HepG2 (cell line): ENCODE measurements around the gene DPAGT1. TPM values are rescaled to one million over a fixed set of nuclear protein-coding genes. Genes with fewer than 3 reads are reported as not detected.

Experiments used
- ATAC-seq: fragments of 200-7000 bp; cut with Tn5 transposase; 3 replicates; pipeline ENCODE4 v1.9.1; 2020; ENCODE audit warnings: mild to moderate bottlenecking, moderate library complexity
- BruUV-seq: library from RNA; stranded (reverse); fragments of 400-500 nt; replicated peaks from 2 replicates; lab custom pipeline; 2021; lab: Mats Ljungman, UMichigan
- CTCF ChIA-PET: fragments of 300-600 bp; formaldehyde crosslinking; extraction: SDS; loops from one replicate; lab custom pipeline; 2021; ENCODE audit warnings: low total read pairs, inconsistent platforms, low intra/inter-chr PET ratio; lab: Yijun Ruan, JAX
- POLR2A ChIA-PET: fragments of 350-600 bp; sonication (Branson Sonifier 250); formaldehyde crosslinking; loops from one replicate; lab custom pipeline; 2020; ENCODE audit warnings: antibody characterized with exemption, inconsistent platforms; lab: Yijun Ruan, JAX
- DNase-seq: peaks from one replicate; pipeline ENCODE4 v3.0.0-alpha.2; 2015; ENCODE audit warnings: low spot score
- FAIRE-seq: peaks from 3 replicates; lab custom pipeline; 2011; peaks lifted over from hg19 to GRCh38; lab: Jason Lieb, UNC
- H2AFZ ChIP-seq: one replicate; pipeline ENCODE4 v1.6.1; 2011; ENCODE audit warnings: low read length, inconsistent platforms
- H3K27ac ChIP-seq: fragments of 300-600 bp; 3 replicates; pipeline ENCODE4 v1.8.0; 2011; ENCODE audit warnings: mixed run types, mild to moderate bottlenecking, mixed read lengths, low read length, inconsistent platforms; ENCODE audit not compliant: insufficient read depth; ENCODE audit errors: extremely low read length
- H3K27me3 ChIP-seq, 2 experiments: fragments of 200-600 bp in 1 of 2; 2 replicates in 1 of 2; 3 replicates in 1 of 2; pipeline versions ENCODE4 v1.6.0 to v1.8.0; 2011; ENCODE audit warnings: low read length in 2 of 2, mild to moderate bottlenecking in 2 of 2, moderate library complexity in 2 of 2, inconsistent platforms in 1 of 2; ENCODE audit not compliant: insufficient read depth in 2 of 2, control insufficient read depth in 1 of 2
- H3K36me3 ChIP-seq, 2 experiments: fragments of 200-600 bp in 1 of 2; replicated peaks in 1 of 2; 2 replicates in 1 of 2; 3 replicates in 1 of 2; pipeline versions ENCODE4 v1.5.1 to v1.8.0; 2011; ENCODE audit warnings: low read length in 2 of 2, inconsistent platforms in 1 of 2; ENCODE audit not compliant: insufficient read depth in 2 of 2, control insufficient read depth in 1 of 2
- H3K4me1 ChIP-seq: 2 replicates; pipeline ENCODE4 v1.5.1; 2012; ENCODE audit warnings: low read length, inconsistent platforms; ENCODE audit not compliant: insufficient read depth
- H3K4me2 ChIP-seq: 2 replicates; pipeline ENCODE4 v1.6.0; 2011; ENCODE audit warnings: low read depth, low read length, inconsistent platforms
- H3K4me3 ChIP-seq, 3 experiments: fragments of 200-600 bp in 1 of 3; sonication (generic), shearing (Covaris generic) in 1 of 3; replicated peaks in 1 of 3; 2 replicates each; pipeline ENCODE4 v1.5.1; 2011 to 2016; ENCODE audit warnings: low read length in 3 of 3, inconsistent platforms in 2 of 3, low read depth in 2 of 3, mild to moderate bottlenecking in 2 of 3, control low read depth in 1 of 3, mixed read lengths in 1 of 3; ENCODE audit not compliant: insufficient read depth in 1 of 3
- H3K79me2 ChIP-seq: one replicate; pipeline ENCODE4 v1.6.1; 2011; ENCODE audit warnings: low read length, inconsistent platforms; ENCODE audit not compliant: insufficient read depth
- H3K9ac ChIP-seq: 2 replicates; pipeline ENCODE4 v1.6.0; 2011; ENCODE audit warnings: mild to moderate bottlenecking, low read depth, low read length, inconsistent platforms; ENCODE audit not compliant: insufficient read depth
- H3K9me3 ChIP-seq: 2 replicates; pipeline ENCODE4 v1.5.1; 2012; ENCODE audit warnings: mild to moderate bottlenecking, low read length
- H4K20me1 ChIP-seq: 2 replicates; pipeline ENCODE4 v1.6.0; 2011; ENCODE audit warnings: inconsistent platforms, mild to moderate bottlenecking, low read length, moderate library complexity; ENCODE audit not compliant: insufficient read depth
- FLYWCH1 ChIP-seq: sonication (generic); formaldehyde crosslinking; IDR thresholded peaks from 2 replicates; pipeline ENCODE4 v1.8.1; 2023; ENCODE audit warnings: mild to moderate bottlenecking, missing genetic modification reagents
- GATA4 ChIP-seq: sonication (generic); IDR thresholded peaks from 2 replicates; pipeline ENCODE4 v1.6.1; 2016; ENCODE audit warnings: antibody characterized with exemption, low read depth, borderline replicate concordance
- HOXA7 ChIP-seq: sonication (generic); formaldehyde crosslinking; IDR thresholded peaks from 2 replicates; pipeline ENCODE4 v1.8.1; 2022; ENCODE audit warnings: mild to moderate bottlenecking, missing genetic modification reagents, moderate library complexity
- HOXA9 ChIP-seq: sonication (generic); formaldehyde crosslinking; IDR thresholded peaks from 2 replicates; pipeline ENCODE4 v1.8.1; 2022; ENCODE audit warnings: missing genetic modification reagents, mild to moderate bottlenecking, moderate library complexity, borderline replicate concordance
- KLF12 ChIP-seq: sonication (generic); formaldehyde crosslinking; IDR thresholded peaks from 2 replicates; pipeline ENCODE4 v1.4.0; 2020; ENCODE audit warnings: missing genetic modification reagents, borderline replicate concordance
- NAIF1 ChIP-seq: sonication (generic); formaldehyde crosslinking; IDR thresholded peaks from 2 replicates; pipeline ENCODE4 v1.5.0; 2020; ENCODE audit warnings: mild to moderate bottlenecking, missing genetic modification reagents, borderline replicate concordance
- POLR2AphosphoS2 ChIP-seq: IDR thresholded peaks from 2 replicates; pipeline ENCODE4 v1.6.1; 2011; ENCODE audit warnings: low read depth, low read length, improper control_type of control experiment
- SNAI1 ChIP-seq: sonication (generic); formaldehyde crosslinking; IDR thresholded peaks from 2 replicates; pipeline ENCODE4 v1.5.0; 2020; ENCODE audit warnings: mild to moderate bottlenecking, missing genetic modification reagents, borderline replicate concordance
- TBL1XR1 ChIP-seq: fragments of 150-350 bp; IDR thresholded peaks from 2 replicates; pipeline ENCODE4 v1.6.1; 2014; ENCODE audit warnings: borderline replicate concordance, low read length; ENCODE audit not compliant: partially characterized antibody
- XRCC5 ChIP-seq: fragments of 200-400 bp; formaldehyde crosslinking; optimal IDR thresholded peaks from 2 replicates; pipeline ENCODE3; 2017; ENCODE audit warnings: mild to moderate bottlenecking, low read length
- ZBTB7A ChIP-seq: sonication (generic); formaldehyde crosslinking; IDR thresholded peaks from 2 replicates; pipeline ENCODE4 v1.8.0; 2022; ENCODE audit warnings: mild to moderate bottlenecking, missing genetic modification reagents
- ZNF354B ChIP-seq: sonication (generic); formaldehyde crosslinking; IDR thresholded peaks from 2 replicates; pipeline ENCODE4 v1.8.0; 2022; ENCODE audit warnings: mild to moderate bottlenecking, missing genetic modification reagents
- ZNF605 ChIP-seq: sonication (generic); formaldehyde crosslinking; IDR thresholded peaks from 2 replicates; pipeline ENCODE4 v1.8.0; 2022; ENCODE audit warnings: mild to moderate bottlenecking, missing genetic modification reagents
- ZNF841 ChIP-seq: sonication (generic); formaldehyde crosslinking; IDR thresholded peaks from 2 replicates; pipeline ENCODE4 v1.8.1; 2023; ENCODE audit warnings: missing genetic modification reagents, borderline replicate concordance
- WGBS: methylation state at CpG from one replicate; pipeline ENCODE4 v1.1.6; 2017; ENCODE audit warnings: low lambda C conversion rate; 5-methylcytosine and 5-hydroxymethylcytosine counted together
- in situ Hi-C: cut with HindIII; loops from 2 replicates; pipeline ENCODE4 v1.10.0; 2017; ENCODE audit warnings: low pct_unique_long_range_greater_than_20kb; ENCODE audit not compliant: extremely low pct_ligation_motif_present
- intact Hi-C: fragments of 100-400 bp; cut with micrococcal nuclease; formaldehyde crosslinking; loops from one replicate; pipeline ENCODE4 v1.10.0; 2022; ENCODE audit not compliant: unreplicated experiment
- polyA plus RNA-seq, 8 experiments: library from polyadenylated mRNA; depleted of rRNA in 3 of 8; stranded (reverse) in 7 of 8; unstranded in 1 of 8; fragments of >200 nt; fragmentation: Illumina TruSeq in 4 of 8; extraction: Trizol in 4 of 8; gene quantifications; 2 replicates each; pipeline versions ENCODE4 v1.2.1 to v1.2.3, GENCODE V29; 2011 to 2016; ENCODE audit warnings: low read depth in 4 of 8, missing spikeins in 1 of 8, mixed read lengths in 1 of 8; ENCODE audit not compliant: insufficient read depth in 1 of 8
- total RNA-seq, 5 experiments: library from RNA; depleted of rRNA; stranded (reverse); fragments of >200 nt; fragmentation: Illumina TruSeq; extraction: Trizol; gene quantifications; 2 replicates each; pipeline ENCODE4 v1.2.3, GENCODE V29; 2016; ENCODE audit warnings: low read depth in 1 of 5
- TF ChIP-seq, protein P1 (sequence below): IDR thresholded peaks from 2 replicates; pipeline ENCODE4 v1.6.1; 2016; ENCODE audit warnings: low read depth, borderline replicate concordance
- TF ChIP-seq, protein P2 (sequence below): fragments of 450-650 bp; IDR thresholded peaks from 2 replicates; pipeline ENCODE4 v1.6.1; 2016
- TF ChIP-seq, protein P3 (sequence below): sonication (generic); formaldehyde crosslinking; IDR thresholded peaks from 2 replicates; pipeline ENCODE4 v1.8.0; 2022; ENCODE audit warnings: low read depth, missing genetic modification reagents
- TF ChIP-seq, protein P4 (sequence below): sonication (generic); formaldehyde crosslinking; IDR thresholded peaks from 2 replicates; pipeline ENCODE4 v1.5.1; 2020; ENCODE audit warnings: mild to moderate bottlenecking, missing genetic modification reagents, borderline replicate concordance

The DPAGT1 gene
- total and polyA plus RNA-seq, 2 of the 13 experiments (the other 11 are each of a cell fraction or from before 2014, with no cell fraction given) = 37.6 to 70.7 TPM

DNA sequence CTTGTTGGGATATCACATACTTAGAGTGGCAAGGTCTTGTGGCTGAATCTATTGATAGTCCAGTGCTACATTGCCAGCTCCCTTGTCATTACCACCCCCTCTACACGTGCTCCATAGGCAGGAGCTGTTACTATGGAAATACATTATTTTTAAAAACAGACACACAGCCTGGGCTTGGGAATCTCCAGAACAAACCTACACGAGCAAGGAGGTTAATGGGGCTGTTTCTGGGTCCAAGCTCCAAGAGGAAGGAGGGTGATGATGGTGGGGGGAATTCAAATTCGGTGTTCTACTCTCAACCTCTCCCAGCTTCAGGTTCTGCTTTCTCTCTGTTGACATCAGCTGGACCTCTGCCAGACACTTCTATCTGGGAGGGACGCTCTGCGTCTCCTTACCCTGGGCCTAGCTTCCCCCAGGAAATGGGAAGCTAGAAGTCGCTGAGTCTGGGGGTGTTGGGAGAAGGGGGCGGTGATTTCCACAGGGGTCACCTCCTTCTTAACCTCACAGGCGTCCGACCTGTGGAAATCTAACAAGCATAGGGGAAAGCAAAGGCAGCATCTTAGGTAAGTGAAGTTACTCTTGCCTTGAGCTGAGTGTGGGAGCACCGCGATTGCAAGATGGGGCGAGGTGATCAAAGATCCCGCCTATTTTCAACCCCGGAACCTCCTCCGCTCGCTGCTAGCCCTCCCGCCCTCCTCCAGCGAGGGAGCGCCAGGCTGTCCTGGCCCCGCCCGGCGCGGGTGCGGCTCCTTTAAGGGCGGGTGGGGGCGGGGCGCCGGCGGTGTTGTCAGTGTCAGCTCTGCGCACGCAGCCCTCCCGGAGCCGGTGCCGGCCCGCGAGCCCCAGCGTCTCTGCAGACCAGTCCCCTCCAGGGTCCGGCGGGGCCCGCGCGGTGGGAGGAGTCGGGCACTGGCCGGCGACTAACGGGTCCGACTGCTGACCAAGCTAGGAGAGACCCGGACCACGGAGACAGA, 5.2 kb upstream of the DPAGT1 start, which contains the start of gene C2CD2L:
Gene C2CD2L (plus strand): TSS at position 781 of the 974 bp plus-strand sequence. CDS start 398 bp downstream, outside the sequence.
- CTCF ChIA-PET = no interaction called here
- H2AFZ ChIP-seq = peak within 1 kb of the TSS; percentile 22
- peak within 1 kb of the TSS; percentile 77 for H3K9ac ChIP-seq
- intact Hi-C loops = loop anchor here (5.0 kb wide), 1 partner anchor 90 kb away; no protein-coding TSS in a partner anchor
- H3K4me1 ChIP-seq = peaks cover 42% of the 10 kb centered on the region
- FAIRE-seq (peak; percentile 4), DNase-seq (peak; percentile 68), ATAC-seq (peak; percentile 81)
- peak within 1 kb of the TSS; percentile 68 to 86 (median 85) for H3K4me3 ChIP-seq
- no peaks in the 10 kb centered on the region for H3K79me2 ChIP-seq
- H3K27me3 ChIP-seq = no peaks in the 10 kb centered on the region; a peak in 1 of 5 replicates
- H3K36me3 ChIP-seq = peaks cover 1 to 14% of the 10 kb centered on the region in 2 experiments; a peak in 3 of 5 replicates
- H4K20me1 ChIP-seq = no peaks in the 10 kb centered on the region
- no peaks in the 10 kb centered on the region for H3K9me3 ChIP-seq
- BruUV-seq = no TSS peak
- peak within 1 kb of the TSS; percentile 99 for H3K4me2 ChIP-seq
- peak within 1 kb of the TSS; percentile 69 for H3K27ac ChIP-seq
- in situ Hi-C loops = no loop called here
- POLR2A ChIA-PET = interaction anchor here (0.7 to 4.2 kb wide), 14 partner anchors 11 to 314 kb away, joined by 3 to 75 read pairs (median 4); partner anchors contain the start of genes HINFP, HMBS, NLRX1 and RPS25
- 5% methylated on average over 12 of the region's 49 CpGs for WGBS
- TF ChIP-seq FLYWCH1 (CRISPR knock-in tag) = no peak
- peak; percentile 29; the same call in 1 of the 2 replicates for TF ChIP-seq KLF12 (CRISPR knock-in tag)
- no peak for TF ChIP-seq SNAI1 (CRISPR knock-in tag)
- TF ChIP-seq POLR2AphosphoS2 = no peak
- TF ChIP-seq TBL1XR1 = no peak
- no peak for TF ChIP-seq XRCC5
- TF ChIP-seq, protein P1, sequence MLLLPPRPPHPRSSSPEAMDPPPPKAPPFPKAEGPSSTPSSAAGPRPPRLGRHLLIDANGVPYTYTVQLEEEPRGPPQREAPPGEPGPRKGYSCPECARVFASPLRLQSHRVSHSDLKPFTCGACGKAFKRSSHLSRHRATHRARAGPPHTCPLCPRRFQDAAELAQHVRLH (CRISPR knock-in tag) = peak; percentile 16; the same call in 1 of the 2 replicates
- no peak for TF ChIP-seq ZNF354B (CRISPR knock-in tag)
- TF ChIP-seq HOXA7 (CRISPR knock-in tag) = no peak
- TF ChIP-seq ZNF605 (CRISPR knock-in tag) = no peak; the same call in 1 of the 2 replicates
- TF ChIP-seq, protein P2, sequence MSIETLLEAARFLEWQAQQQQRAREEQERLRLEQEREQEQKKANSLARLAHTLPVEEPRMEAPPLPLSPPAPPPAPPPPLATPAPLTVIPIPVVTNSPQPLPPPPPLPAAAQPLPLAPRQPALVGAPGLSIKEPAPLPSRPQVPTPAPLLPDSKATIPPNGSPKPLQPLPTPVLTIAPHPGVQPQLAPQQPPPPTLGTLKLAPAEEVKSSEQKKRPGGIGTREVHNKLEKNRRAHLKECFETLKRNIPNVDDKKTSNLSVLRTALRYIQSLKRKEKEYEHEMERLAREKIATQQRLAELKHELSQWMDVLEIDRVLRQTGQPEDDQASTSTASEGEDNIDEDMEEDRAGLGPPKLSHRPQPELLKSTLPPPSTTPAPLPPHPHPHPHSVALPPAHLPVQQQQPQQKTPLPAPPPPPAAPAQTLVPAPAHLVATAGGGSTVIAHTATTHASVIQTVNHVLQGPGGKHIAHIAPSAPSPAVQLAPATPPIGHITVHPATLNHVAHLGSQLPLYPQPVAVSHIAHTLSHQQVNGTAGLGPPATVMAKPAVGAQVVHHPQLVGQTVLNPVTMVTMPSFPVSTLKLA = peak; percentile 48; the same call in 1 of the 2 replicates
- no peak for TF ChIP-seq ZNF841 (CRISPR knock-in tag)
- TF ChIP-seq HOXA9 (CRISPR knock-in tag) = no peak
- TF ChIP-seq ZBTB7A (CRISPR knock-in tag) = no peak
- TF ChIP-seq, protein P3, sequence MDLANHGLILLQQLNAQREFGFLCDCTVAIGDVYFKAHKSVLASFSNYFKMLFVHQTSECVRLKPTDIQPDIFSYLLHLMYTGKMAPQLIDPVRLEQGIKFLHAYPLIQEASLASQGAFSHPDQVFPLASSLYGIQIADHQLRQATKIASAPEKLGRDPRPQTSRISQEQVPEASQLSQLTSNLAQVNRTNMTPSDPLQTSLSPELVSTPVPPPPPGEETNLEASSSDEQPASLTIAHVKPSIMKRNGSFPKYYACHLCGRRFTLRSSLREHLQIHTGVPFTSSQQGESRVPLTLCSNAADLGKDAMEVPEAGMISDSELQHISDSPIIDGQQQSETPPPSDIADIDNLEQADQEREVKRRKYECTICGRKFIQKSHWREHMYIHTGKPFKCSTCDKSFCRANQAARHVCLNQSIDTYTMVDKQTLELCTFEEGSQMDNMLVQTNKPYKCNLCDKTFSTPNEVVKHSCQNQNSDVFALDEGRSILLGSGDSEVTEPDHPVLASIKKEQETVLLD (CRISPR knock-in tag) = 0 out of 2 replicates have a peak, but pooled peaks have one; percentile 16
- TF ChIP-seq, protein P4, sequence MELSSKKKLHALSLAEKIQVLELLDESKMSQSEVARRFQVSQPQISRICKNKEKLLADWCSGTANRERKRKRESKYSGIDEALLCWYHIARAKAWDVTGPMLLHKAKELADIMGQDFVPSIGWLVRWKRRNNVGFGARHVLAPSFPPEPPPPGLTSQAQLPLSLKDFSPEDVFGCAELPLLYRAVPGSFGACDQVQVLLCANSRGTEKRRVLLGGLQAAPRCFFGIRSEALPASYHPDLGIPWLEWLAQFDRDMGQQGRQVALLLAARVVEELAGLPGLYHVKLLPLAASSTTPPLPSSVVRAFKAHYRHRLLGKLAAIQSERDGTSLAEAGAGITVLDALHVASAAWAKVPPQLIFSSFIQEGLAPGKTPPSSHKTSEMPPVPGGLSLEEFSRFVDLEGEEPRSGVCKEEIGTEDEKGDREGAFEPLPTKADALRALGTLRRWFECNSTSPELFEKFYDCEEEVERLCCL (CRISPR knock-in tag) = no peak
- no peak for TF ChIP-seq NAIF1 (CRISPR knock-in tag)
- 0 out of 2 replicates have a peak, but pooled peaks have one; percentile 8 for TF ChIP-seq GATA4
